Liver (tissue), 3 donors: ENCODE data around the gene PXYLP1.

Experiments used
- CTCF ChIP-seq: fragments of 150-350 bp; IDR thresholded peaks from 2 replicates; pipeline ENCODE4 v1.5.1; 2017; ENCODE audit warnings: improper control_type of control experiment, low read depth, low read length; ENCODE audit not compliant: missing input control
- HNF4G ChIP-seq: IDR thresholded peaks from 2 replicates; pipeline ENCODE4 v1.6.1; 2016; ENCODE audit warnings: antibody characterized with exemption
- RAD21 ChIP-seq, 2 donors: IDR thresholded peaks; 2 replicates each; pipeline ENCODE4 v1.6.1; 2016; ENCODE audit warnings: antibody characterized with exemption in 2 of 2, mild to moderate bottlenecking in 2 of 2
- SP1 ChIP-seq: IDR thresholded peaks from 2 replicates; pipeline ENCODE4 v1.6.1; 2018; ENCODE audit warnings: antibody characterized with exemption, mild to moderate bottlenecking
- TF ChIP-seq, protein P1 (sequence below): IDR thresholded peaks from 2 replicates; pipeline ENCODE4 v1.6.1; 2016; ENCODE audit warnings: antibody characterized with exemption
- donor health status: healthy.
- donor health status: healthy.

DNA sequence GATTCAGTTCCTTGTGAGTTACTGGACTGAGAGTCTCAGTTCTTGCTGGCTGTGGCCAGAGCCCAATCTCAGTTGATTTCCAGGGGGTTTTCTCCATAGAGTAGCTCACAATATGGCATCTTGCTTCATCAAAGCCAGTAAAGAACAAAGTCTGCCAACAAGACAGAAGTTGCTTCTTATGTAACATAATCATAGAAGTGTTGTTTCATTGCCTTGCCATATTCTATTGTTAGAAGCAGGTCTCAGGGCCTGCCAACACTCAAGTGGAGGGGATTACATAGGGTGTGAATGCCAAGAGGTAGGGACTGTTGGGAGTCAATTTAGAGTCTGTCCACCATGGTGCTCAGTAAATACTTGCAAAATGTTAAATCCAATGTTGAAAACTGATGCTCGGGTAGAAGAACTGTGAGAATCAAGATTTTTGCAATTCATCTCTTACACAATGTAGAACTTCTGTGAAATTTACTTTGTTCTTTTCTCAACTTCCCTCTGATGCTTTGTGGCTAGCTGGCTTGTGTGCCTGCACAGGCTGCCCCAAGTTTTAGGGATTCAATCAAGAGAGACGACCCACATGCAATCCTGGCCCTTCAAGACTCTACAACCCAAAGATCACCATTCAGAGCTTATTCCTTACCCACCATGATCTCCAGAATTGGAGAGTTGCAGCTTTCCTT, 13.3 kb upstream of the PXYLP1 start:
- TF ChIP-seq SP1 = no peak
- TF ChIP-seq CTCF = no peak
- TF ChIP-seq, protein P1, sequence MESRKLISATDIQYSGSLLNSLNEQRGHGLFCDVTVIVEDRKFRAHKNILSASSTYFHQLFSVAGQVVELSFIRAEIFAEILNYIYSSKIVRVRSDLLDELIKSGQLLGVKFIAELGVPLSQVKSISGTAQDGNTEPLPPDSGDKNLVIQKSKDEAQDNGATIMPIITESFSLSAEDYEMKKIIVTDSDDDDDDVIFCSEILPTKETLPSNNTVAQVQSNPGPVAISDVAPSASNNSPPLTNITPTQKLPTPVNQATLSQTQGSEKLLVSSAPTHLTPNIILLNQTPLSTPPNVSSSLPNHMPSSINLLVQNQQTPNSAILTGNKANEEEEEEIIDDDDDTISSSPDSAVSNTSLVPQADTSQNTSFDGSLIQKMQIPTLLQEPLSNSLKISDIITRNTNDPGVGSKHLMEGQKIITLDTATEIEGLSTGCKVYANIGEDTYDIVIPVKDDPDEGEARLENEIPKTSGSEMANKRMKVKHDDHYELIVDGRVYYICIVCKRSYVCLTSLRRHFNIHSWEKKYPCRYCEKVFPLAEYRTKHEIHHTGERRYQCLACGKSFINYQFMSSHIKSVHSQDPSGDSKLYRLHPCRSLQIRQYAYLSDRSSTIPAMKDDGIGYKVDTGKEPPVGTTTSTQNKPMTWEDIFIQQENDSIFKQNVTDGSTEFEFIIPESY = no peak
- TF ChIP-seq RAD21 (IDR thresholded peaks at IDR 0.05) = no peak
- no peak for TF ChIP-seq HNF4G
